NCI-H69 (cell line): Measurements from ENCODE around the gene EYA4.

ENCODE experiments used
- DNase-seq: peaks from one replicate; lab custom pipeline; 2025; lab: John Stamatoyannopoulos, UW

EYA4 gene

DNA sequence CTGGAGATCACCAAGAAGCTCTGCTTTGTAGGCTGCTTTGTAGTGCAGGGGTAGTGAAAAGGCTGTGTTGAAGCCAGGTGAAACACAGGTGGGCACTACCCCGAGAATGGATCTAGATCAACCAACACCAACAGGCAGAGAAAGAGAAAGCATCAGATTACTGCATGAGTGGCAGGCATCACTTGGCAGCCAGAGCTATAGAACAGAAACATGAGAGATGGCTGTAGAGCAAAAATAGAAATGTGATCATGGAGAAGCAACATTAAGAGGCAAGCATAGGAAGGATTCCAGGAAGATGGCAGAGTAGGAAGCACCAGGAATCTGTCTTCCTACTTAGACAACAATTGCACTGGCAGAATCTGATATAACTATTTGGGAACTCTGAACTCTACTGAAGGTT lies 336.7 kb downstream of the EYA4 start:
- no peak for DNase-seq
